ENCODE measurements around the gene RXFP1. TPM values are rescaled to one million over a fixed set of nuclear protein-coding genes. Genes with fewer than 3 reads are reported as not detected.

Gene RXFP1
- polyA plus RNA-seq, 1 of the 3 experiments (the other 2 are of a cell fraction), result not detected

GRCh38 chr4:158532556-158533231 is 11.0 kb downstream of the RXFP1 start:
- H3K4me3 ChIP-seq (ENCODE audit: low read depth in 2 of 2, low read length in 1 of 2), result no peak overlapping the region
- H3K27ac ChIP-seq (ENCODE audit: low read depth in 2 of 2, low read length in 1 of 2), result no peak overlapping the region
- 25% methylated on average over 6 of the region's 6 CpGs for WGBS (ENCODE audit: low lambda C conversion rate)
- TF ChIP-seq SMC3 (IDR thresholded peaks at IDR 0.05; ENCODE audit: low read depth, low read length), result no peak
- no peak for TF ChIP-seq TAF1 (IDR thresholded peaks at IDR 0.05; ENCODE audit: borderline replicate concordance, low read depth, low read length)
- TF ChIP-seq MXI1 (IDR thresholded peaks at IDR 0.05; ENCODE audit: low read depth, low read length), result no peak
- TF ChIP-seq EZH2phosphoT487 (IDR thresholded peaks at IDR 0.05; ENCODE audit: borderline replicate concordance, low read depth), result no peak
- TF ChIP-seq IRF3 (IDR thresholded peaks at IDR 0.05; ENCODE audit: low read depth, low read length), result no peak
- TF ChIP-seq SIN3A (IDR thresholded peaks at IDR 0.05; ENCODE audit: borderline replicate concordance, low read depth, low read length), result no peak
- TF ChIP-seq ELF1 (IDR thresholded peaks at IDR 0.05), result no peak
- TF ChIP-seq CTCF (IDR thresholded peaks at IDR 0.05), result no peak
- no peak for TF ChIP-seq RXRA (IDR thresholded peaks at IDR 0.05; ENCODE audit: borderline replicate concordance, low read depth)
- TF ChIP-seq CHD2 (IDR thresholded peaks at IDR 0.05; ENCODE audit: low read length, partially characterized antibody), result no peak
- TF ChIP-seq NRF1 (IDR thresholded peaks at IDR 0.05; ENCODE audit: low read depth, low read length), result no peak
- no peak for TF ChIP-seq RAD21 (IDR thresholded peaks at IDR 0.05; ENCODE audit: low read length)
- TF ChIP-seq PBX3 (IDR thresholded peaks at IDR 0.05), result no peak
- TF ChIP-seq POLR2AphosphoS5 (IDR thresholded peaks at IDR 0.05; ENCODE audit: low read depth, low read length), result no peak
- TF ChIP-seq GABPA (IDR thresholded peaks at IDR 0.05; ENCODE audit: low read depth), result no peak
- no peak for TF ChIP-seq NFIC (IDR thresholded peaks at IDR 0.05; ENCODE audit: borderline replicate concordance)
- TF ChIP-seq TEAD4 (IDR thresholded peaks at IDR 0.05; ENCODE audit: borderline replicate concordance, insufficient read depth), result no peak
- no peak for TF ChIP-seq JUND (IDR thresholded peaks at IDR 0.05)
- no peak overlapping the region for H2AFZ ChIP-seq (ENCODE audit: low read depth)
- H3K9me2 ChIP-seq, result no peaks in the 10 kb centered on the region
- H3K9me3 ChIP-seq, result no peaks in the 10 kb centered on the region
- DNase-seq, result no peak
- no peaks in the 10 kb centered on the region for H4K20me1 ChIP-seq (ENCODE audit: insufficient read depth)
- H3K79me2 ChIP-seq (ENCODE audit: insufficient read depth), result no peaks in the 10 kb centered on the region
- H3K4me2 ChIP-seq, result no peak overlapping the region
- H3K4me1 ChIP-seq (ENCODE audit: control insufficient read depth in 1 of 2, insufficient read depth in 2 of 2, low read depth in 1 of 2, low read length in 1 of 2), result no peaks in the 10 kb centered on the region
- H3K36me3 ChIP-seq (replicated peaks in 1 of 2; ENCODE audit: control insufficient read depth in 1 of 2, insufficient read depth in 2 of 2, low read length in 1 of 2), result no peaks in the 10 kb centered on the region
- ChIA-PET CTCF (no interaction called here), POLR2A (no interaction called here)
- H3K27me3 ChIP-seq (ENCODE audit: insufficient read depth), result no peaks in the 10 kb centered on the region
- H3F3A ChIP-seq (replicated peaks; ENCODE audit: insufficient read depth), result no peaks in the 10 kb centered on the region
- H3K9ac ChIP-seq, result no peak overlapping the region

Measured in SK-N-SH (cell line).